Measurements from ENCODE around the gene SAPCD2. TPM values are rescaled to one million over a fixed set of nuclear protein-coding genes. Genes with fewer than 3 reads are reported as not detected.

The SAPCD2 gene
- total and polyA plus RNA-seq, 9 of the 15 experiments (the other 6 are each of a cell fraction or from before 2014, with no cell fraction given) = 3.4 to 91.8 (median 18.8) TPM

DNA sequence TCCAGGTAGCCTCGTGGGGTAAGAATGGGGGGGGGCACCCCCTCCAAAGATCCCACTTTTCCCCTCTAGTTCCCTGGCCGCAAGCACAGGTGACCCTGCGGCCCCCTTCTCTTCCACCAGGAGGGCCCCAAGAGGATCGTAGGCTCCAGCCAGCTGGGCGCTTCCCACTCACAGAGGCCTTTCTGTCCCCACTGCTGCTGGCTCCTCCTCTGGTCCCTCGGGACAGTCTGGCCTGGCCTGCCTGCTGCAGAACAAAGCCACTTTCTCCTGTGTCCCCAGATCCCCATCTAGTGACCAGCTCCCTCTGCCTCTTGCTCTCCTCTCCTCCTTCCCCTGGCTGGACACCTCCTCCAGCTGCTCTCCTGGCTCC lies 534 bp upstream of the SAPCD2 start:
- Histone ChIP-seq H3K4me2 (ENCODE audit: insufficient read depth, low read length) (peak overlapping the region; percentile 91), H3K27me3 (ENCODE audit: control insufficient read depth in 2 of 2, insufficient read depth in 2 of 2, low read length in 2 of 2) (no peaks in the 10 kb centered on the region), H2AFZ (ENCODE audit: low read depth, low read length) (peak overlapping the region; percentile 73), H3K4me3 (peak overlapping the region; percentile 65), H3K4me1 (replicated peaks in 1 of 2; ENCODE audit: control insufficient read depth in 2 of 2, insufficient read depth in 2 of 2, low read length in 2 of 2) (peaks cover 42 to 73% of the 10 kb centered on the region in 2 experiments), H3K9me3 (replicated peaks; ENCODE audit: control insufficient read depth, insufficient read depth, low read depth, low read length) (no peaks in the 10 kb centered on the region), H3K27ac (ENCODE audit: extremely low read depth, low read depth, low read length) (peak overlapping the region; percentile 88), H3K36me3 (ENCODE audit: control insufficient read depth, insufficient read depth, low read length) (peaks cover 16% of the 10 kb centered on the region; the same call in 1 of the 3 replicates), H3K9me1 (ENCODE audit: control insufficient read depth, insufficient read depth, low read length) (peaks cover 8% of the 10 kb centered on the region), H4K20me1 (replicated peaks; ENCODE audit: control insufficient read depth, insufficient read depth, low read length) (peaks cover 14% of the 10 kb centered on the region), H3K9ac (ENCODE audit: insufficient read depth in 1 of 2, low read depth in 2 of 2, low read length in 2 of 2) (peak overlapping the region; percentile 86 to 91), H3K79me2 (ENCODE audit: control insufficient read depth, insufficient read depth, low read length) (peaks cover 39% of the 10 kb centered on the region)
- DNase-seq (ENCODE audit: extremely low read depth in 1 of 4, low spot score in 3 of 4) (peak in 1 of 4 experiments; percentile 61), FAIRE-seq (no peak), ATAC-seq (peak; percentile 51)
- CTCF ChIA-PET (ENCODE audit: low intra/inter-chr PET ratio) = interaction anchor here (0.6 kb wide), 1 partner anchor 25 kb away, joined by 7 read pairs; no protein-coding TSS in a partner anchor
- in situ Hi-C loops (cut with MboI) = no loop called here
- WGBS (ENCODE audit: insufficient coverage, low coverage, missing lambda C conversion rate) = 7% methylated on average over 5 of the region's 6 CpGs
- POLR2A ChIA-PET = interaction anchor here (0.7 to 2.5 kb wide), 10 partner anchors 12 to 223 kb away, joined by 3 to 14 read pairs (median 4); partner anchors contain the start of genes MAN1B1 and TUBB4B
- BruUV-seq (replicated peaks) = TSS peak; percentile 83
- intact Hi-C loops (cut with micrococcal nuclease) = no loop called here
- no peak for TF ChIP-seq MAFK (IDR thresholded peaks at IDR 0.05; ENCODE audit: low read length)
- TF ChIP-seq ZNF561 (CRISPR knock-in tag; conservative IDR thresholded peaks at IDR 0.05) = peak; percentile 44; the same call in 1 of the 2 replicates
- TF ChIP-seq, protein P1, sequence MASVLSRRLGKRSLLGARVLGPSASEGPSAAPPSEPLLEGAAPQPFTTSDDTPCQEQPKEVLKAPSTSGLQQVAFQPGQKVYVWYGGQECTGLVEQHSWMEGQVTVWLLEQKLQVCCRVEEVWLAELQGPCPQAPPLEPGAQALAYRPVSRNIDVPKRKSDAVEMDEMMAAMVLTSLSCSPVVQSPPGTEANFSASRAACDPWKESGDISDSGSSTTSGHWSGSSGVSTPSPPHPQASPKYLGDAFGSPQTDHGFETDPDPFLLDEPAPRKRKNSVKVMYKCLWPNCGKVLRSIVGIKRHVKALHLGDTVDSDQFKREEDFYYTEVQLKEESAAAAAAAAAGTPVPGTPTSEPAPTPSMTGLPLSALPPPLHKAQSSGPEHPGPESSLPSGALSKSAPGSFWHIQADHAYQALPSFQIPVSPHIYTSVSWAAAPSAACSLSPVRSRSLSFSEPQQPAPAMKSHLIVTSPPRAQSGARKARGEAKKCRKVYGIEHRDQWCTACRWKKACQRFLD (CRISPR knock-in tag; IDR thresholded peaks at IDR 0.05) = peak; percentile 82; the same call in 1 of the 2 replicates
- TF ChIP-seq XRCC5 (IDR thresholded peaks at IDR 0.05; ENCODE audit: low read depth, low read length) = peak; percentile 85; the same call in 1 of the 2 replicates
- 0 out of 2 replicates have a peak, but pooled peaks have one; percentile 23 for TF ChIP-seq HDGF (IDR thresholded peaks at IDR 0.05)
- TF ChIP-seq POLR3G (IDR thresholded peaks at IDR 0.05; ENCODE audit: extremely low read depth, insufficient read length, insufficient replicate concordance) = no peak
- TF ChIP-seq, protein P2, sequence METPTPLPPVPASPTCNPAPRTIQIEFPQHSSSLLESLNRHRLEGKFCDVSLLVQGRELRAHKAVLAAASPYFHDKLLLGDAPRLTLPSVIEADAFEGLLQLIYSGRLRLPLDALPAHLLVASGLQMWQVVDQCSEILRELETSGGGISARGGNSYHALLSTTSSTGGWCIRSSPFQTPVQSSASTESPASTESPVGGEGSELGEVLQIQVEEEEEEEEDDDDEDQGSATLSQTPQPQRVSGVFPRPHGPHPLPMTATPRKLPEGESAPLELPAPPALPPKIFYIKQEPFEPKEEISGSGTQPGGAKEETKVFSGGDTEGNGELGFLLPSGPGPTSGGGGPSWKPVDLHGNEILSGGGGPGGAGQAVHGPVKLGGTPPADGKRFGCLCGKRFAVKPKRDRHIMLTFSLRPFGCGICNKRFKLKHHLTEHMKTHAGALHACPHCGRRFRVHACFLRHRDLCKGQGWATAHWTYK (CRISPR knock-in tag; IDR thresholded peaks at IDR 0.05) = 0 out of 2 replicates have a peak, but pooled peaks have one; percentile 17
- 0 out of 2 replicates have a peak, but pooled peaks have one; percentile 32 for TF ChIP-seq MIER1 (IDR thresholded peaks at IDR 0.05; ENCODE audit: low read depth)
- no peak for TF ChIP-seq ZNF133 (CRISPR knock-in tag; IDR thresholded peaks at IDR 0.05)
- no peak for TF ChIP-seq MTF1 (CRISPR knock-in tag; IDR thresholded peaks at IDR 0.05; ENCODE audit: borderline replicate concordance)
- peak; percentile 21; the same call in 1 of the 2 replicates for TF ChIP-seq RB1 (IDR thresholded peaks at IDR 0.05; ENCODE audit: low read depth)
- peak; percentile 33; the same call in 1 of the 2 replicates for TF ChIP-seq ATF7 (IDR thresholded peaks at IDR 0.05)
- TF ChIP-seq RNF219 (CRISPR knock-in tag; IDR thresholded peaks at IDR 0.05) = no peak
- peak; percentile 1 for TF ChIP-seq NEUROD1 (IDR thresholded peaks at IDR 0.05; ENCODE audit: borderline replicate concordance, low read depth, low read length, partially characterized antibody)
- TF ChIP-seq TOE1 (IDR thresholded peaks at IDR 0.05; ENCODE audit: borderline replicate concordance) = peak; percentile 56; the same call in 1 of the 2 replicates
- TF ChIP-seq TOE1 (CRISPR knock-in tag; IDR thresholded peaks at IDR 0.05; ENCODE audit: borderline replicate concordance, low read depth) = no peak
- no peak for TF ChIP-seq KLF13 (tag; IDR thresholded peaks at IDR 0.05; ENCODE audit: borderline replicate concordance, low read depth)

Measured in K562 (cell line).